HCT116 (cell line): ENCODE measurements around the gene SCP2. TPM values are rescaled to one million over a fixed set of nuclear protein-coding genes. Genes with fewer than 3 reads are reported as not detected.

ENCODE experiments used
- ATAC-seq: fragments of 200-7000 bp; cut with Tn5 transposase; 2 replicates; pipeline ENCODE4 v1.9.1; 2020; ENCODE audit warnings: mild to moderate bottlenecking, moderate library complexity
- BruUV-seq: library from RNA; stranded (reverse); fragments of 400-500 nt; replicated peaks from 2 replicates; lab custom pipeline; 2021; lab: Mats Ljungman, UMichigan
- CTCF ChIA-PET: fragments of 300-600 bp; sonication (Branson Sonifier 250); formaldehyde crosslinking; loops from one replicate; lab custom pipeline; 2021; ENCODE audit warnings: antibody characterized with exemption; lab: Charles Lee
- POLR2A ChIA-PET: fragments of 300-600, 350-600 bp; sonication (Branson Sonifier 250); formaldehyde crosslinking; loops from one replicate; lab custom pipeline; 2021; ENCODE audit warnings: antibody characterized with exemption; lab: Charles Lee
- RAD21 ChIA-PET, 2 experiments: fragments of 300-600 bp; sonication (Branson Sonifier 250); formaldehyde crosslinking; loops; one replicate each; lab custom pipeline; 2023; ENCODE audit warnings: low total read pairs in 2 of 2; ENCODE audit not compliant: uncharacterized antibody in 2 of 2, unreplicated experiment in 2 of 2, low non-redundant PET in 1 of 2; lab: Charles Lee
- DNase-seq: peaks from one replicate; pipeline ENCODE4 v3.0.0-alpha.2; 2010; ENCODE audit warnings: low read depth, low spot score
- H2AFZ ChIP-seq: fragments of 200-600 bp; shearing (Covaris generic), sonication (generic); 2 replicates; pipeline ENCODE4 v1.6.1; 2017; ENCODE audit warnings: low read depth, mixed run types, mixed read lengths, antibody characterized with exemption, low read length; ENCODE audit not compliant: poor library complexity, severe bottlenecking
- H3K27ac ChIP-seq: 2 replicates; pipeline ENCODE4 v1.5.1; 2012; ENCODE audit warnings: low read depth, low read length
- H3K27me3 ChIP-seq: fragments of 200-600 bp; sonication (generic); 2 replicates; pipeline ENCODE4 v1.6.1; 2016; ENCODE audit warnings: mixed run types, low read length, mixed read lengths; ENCODE audit not compliant: insufficient read depth
- H3K36me3 ChIP-seq, 2 experiments: fragments of 200-500 bp in 1 of 2; fragments of 200-600 bp in 1 of 2; sonication (Bioruptor generic) in 1 of 2; sonication (generic) in 1 of 2; 2 replicates each; pipeline versions ENCODE4 v1.5.1 to v1.6.1; 2014 to 2016; ENCODE audit warnings: low read length in 2 of 2, inconsistent platforms in 1 of 2, mixed read lengths in 1 of 2, mixed run types in 1 of 2; ENCODE audit not compliant: insufficient read depth in 2 of 2, control insufficient read depth in 1 of 2
- H3K4me1 ChIP-seq, 2 experiments: fragments of 200-600 bp in 1 of 2; sonication (generic) in 1 of 2; 2 replicates each; pipeline versions ENCODE4 v1.5.1 to v1.6.1; 2012 to 2017; ENCODE audit warnings: low read length in 2 of 2, inconsistent platforms in 1 of 2, mild to moderate bottlenecking in 1 of 2, mixed read lengths in 1 of 2, mixed run types in 1 of 2, moderate library complexity in 1 of 2; ENCODE audit not compliant: insufficient read depth in 2 of 2, control insufficient read depth in 1 of 2
- H3K4me2 ChIP-seq: fragments of 200-600 bp; sonication (generic); 2 replicates; pipeline ENCODE4 v1.6.1; 2017; ENCODE audit warnings: mixed run types, low read length, mixed read lengths
- H3K4me3 ChIP-seq, 2 experiments: fragments of 200-600 bp in 1 of 2; sonication (generic) in 1 of 2; replicated peaks in 1 of 2; 2 replicates each; pipeline ENCODE4 v1.5.1; 2011 to 2016; ENCODE audit warnings: low read length in 2 of 2, control low read depth in 1 of 2, low read depth in 1 of 2, mild to moderate bottlenecking in 1 of 2, mixed read lengths in 1 of 2, mixed run types in 1 of 2
- H3K79me2 ChIP-seq: fragments of 200-600 bp; sonication (generic); 2 replicates; pipeline ENCODE4 v1.6.1; 2017; ENCODE audit warnings: mild to moderate bottlenecking, mixed run types, low read length, moderate library complexity, mixed read lengths; ENCODE audit not compliant: insufficient read depth
- H3K9ac ChIP-seq: fragments of 200-600 bp; sonication (generic); 2 replicates; pipeline ENCODE4 v1.6.1; 2016; ENCODE audit warnings: low read length, mixed read lengths
- H3K9me2 ChIP-seq: fragments of 200-600 bp; sonication (generic), shearing (Covaris generic); 2 replicates; pipeline ENCODE4 v1.6.1; 2017; ENCODE audit warnings: mixed run types, mild to moderate bottlenecking, moderate library complexity; ENCODE audit not compliant: insufficient read depth
- H3K9me3 ChIP-seq, 2 experiments: fragments of 200-500 bp in 1 of 2; fragments of 200-600 bp in 1 of 2; sonication (Bioruptor generic) in 1 of 2; sonication (generic) in 1 of 2; 2 replicates each; pipeline ENCODE4 v1.6.1; 2014 to 2017; ENCODE audit warnings: low read length in 2 of 2, mixed read lengths in 2 of 2, inconsistent platforms in 1 of 2, low read depth in 1 of 2, mild to moderate bottlenecking in 1 of 2, mixed run types in 1 of 2, moderate library complexity in 1 of 2; ENCODE audit not compliant: control insufficient read depth in 1 of 2, insufficient read depth in 1 of 2
- H4K20me1 ChIP-seq: fragments of 200-600 bp; sonication (generic), shearing (Covaris generic); 2 replicates; pipeline ENCODE4 v1.6.1; 2017; ENCODE audit warnings: mixed run types, mild to moderate bottlenecking, moderate library complexity; ENCODE audit not compliant: insufficient read depth
- JUND ChIP-seq: IDR thresholded peaks from 2 replicates; pipeline ENCODE4 v1.6.1; 2012
- REST ChIP-seq: IDR thresholded peaks from 2 replicates; pipeline ENCODE4 v1.6.1; 2012; ENCODE audit warnings: low read depth
- intact Hi-C: fragments of 100-400 bp; cut with micrococcal nuclease; formaldehyde crosslinking; loops from 2 replicates; pipeline ENCODE4 v1.10.0; 2022
- total RNA-seq: library from RNA; stranded (reverse); gene quantifications from one replicate; pipeline ENCODE4 v1.2.1, GENCODE V29; 2021; ENCODE audit not compliant: unreplicated experiment

SCP2 gene
- total RNA-seq, 1 experiment from 2014 or later = 62.0 TPM

GRCh38 chr1:53074313-53075154, 147.5 kb downstream of the SCP2 start:
- Histone ChIP-seq H2AFZ (no peak overlapping the region), H3K4me2 (no peak overlapping the region), H3K4me3 (no peak overlapping the region), H4K20me1 (no peaks in the 10 kb centered on the region), H3K27me3 (no peaks in the 10 kb centered on the region), H3K9me2 (no peaks in the 10 kb centered on the region), H3K27ac (no peak overlapping the region), H3K9ac (no peak overlapping the region), H3K79me2 (no peaks in the 10 kb centered on the region), H3K4me1 (no peaks in the 10 kb centered on the region), H3K9me3 (no peaks in the 10 kb centered on the region), H3K36me3 (no peaks in the 10 kb centered on the region)
- intact Hi-C loops = no loop called here
- POLR2A ChIA-PET = no interaction called here
- ATAC-seq (no peak), DNase-seq (no peak)
- CTCF ChIA-PET = no interaction called here
- RAD21 ChIA-PET = no interaction called here
- TF ChIP-seq REST = no peak
- BruUV-seq = no TSS peak

GRCh38 chr1:53075206-53075605, 148.1 kb downstream of the SCP2 start:
- intact Hi-C loops = no loop called here
- no peaks in the 10 kb centered on the region for H3K27me3 ChIP-seq
- no peak overlapping the region for H3K4me2 ChIP-seq
- H3K9me2 ChIP-seq = no peaks in the 10 kb centered on the region
- BruUV-seq = no TSS peak
- H3K4me1 ChIP-seq = no peaks in the 10 kb centered on the region
- DNase-seq (no peak), ATAC-seq (no peak)
- ChIA-PET CTCF (no interaction called here), RAD21 (no interaction called here), POLR2A (no interaction called here)
- H3K79me2 ChIP-seq = no peaks in the 10 kb centered on the region
- H3K4me3 ChIP-seq = no peak overlapping the region
- no peak overlapping the region for H2AFZ ChIP-seq
- H3K36me3 ChIP-seq = no peaks in the 10 kb centered on the region
- H3K9ac ChIP-seq = no peak overlapping the region
- no peaks in the 10 kb centered on the region for H3K9me3 ChIP-seq
- H4K20me1 ChIP-seq = no peaks in the 10 kb centered on the region
- no peak for TF ChIP-seq JUND
- no peak overlapping the region for H3K27ac ChIP-seq
